H1 (cell line): ENCODE results near the gene GADD45A. TPM values are rescaled to one million over a fixed set of nuclear protein-coding genes. Genes with fewer than 3 reads are reported as not detected.

Experiments used
- KDM4A ChIP-seq: IDR thresholded peaks from one replicate; pipeline ENCODE4 v1.7.1; 2012; ENCODE audit warnings: low read depth, mild to moderate bottlenecking, moderate library complexity, low read length, inconsistent platforms; ENCODE audit not compliant: severe bottlenecking
- RNF2 ChIP-seq: fragments of 200-900, 300-1000 bp; sonication (generic); IDR thresholded peaks from 2 replicates; pipeline ENCODE4 v1.7.1; 2016; ENCODE audit warnings: borderline replicate concordance, low read depth, mild to moderate bottlenecking, antibody characterized with exemption, low read length; ENCODE audit not compliant: poor library complexity, severe bottlenecking; ENCODE audit errors: missing control alignments
- RXRA ChIP-seq: IDR thresholded peaks from 2 replicates; pipeline ENCODE4 v1.6.1; 2011; ENCODE audit warnings: low read depth, mild to moderate bottlenecking, low read length, moderate library complexity; ENCODE audit not compliant: insufficient read depth
- SAP30 ChIP-seq: fragments of 300-600 bp; sonication (generic); IDR thresholded peaks from 2 replicates; pipeline ENCODE4 v1.7.1; 2012; ENCODE audit warnings: low read length, moderate library complexity, mild to moderate bottlenecking, inconsistent platforms; ENCODE audit not compliant: insufficient read depth, insufficient replicate concordance
- polyA plus RNA-seq, 7 experiments: library from polyadenylated mRNA; depleted of rRNA in 3 of 7; stranded (reverse) in 5 of 7; unstranded in 2 of 7; fragments of >200 nt in 5 of 7; fragments of 200-250 nt in 2 of 7; gene quantifications; 1 replicate in 5 of 7; 2 replicates in 1 of 7; 4 replicates in 1 of 7; pipeline versions ENCODE4 v1.2.1 to v1.2.3, GENCODE V29; 2011 to 2013; ENCODE audit warnings: missing spikeins in 2 of 7, mixed read lengths in 2 of 7
- total RNA-seq: library from RNA; stranded (reverse); fragmentation: NEBNext Ultra II Directional; extraction: Animal tissue kit (Norgen Biotek cat#: 25700); gene quantifications from 2 replicates; pipeline ENCODE4 v1.2.1, GENCODE V29; 2021

GADD45A gene
- total and polyA plus RNA-seq, 2 of the 8 experiments (the other 6 are each of a cell fraction or from before 2014, with no cell fraction given) = 7.6 to 15.6 TPM

GRCh38 chr1:67701876-67702275 lies 16.9 kb downstream of the GADD45A start (continued):
- TF ChIP-seq RNF2 (no peak), KDM4A (no peak), SAP30 (no peak), RXRA (no peak)
